Keratinocyte (primary cell): Measurements from ENCODE around the gene ABHD15.

ENCODE experiments used
- CTCF ChIP-seq, 3 experiments: IDR thresholded peaks in 1 of 3; conservative IDR thresholded peaks in 1 of 3; optimal IDR thresholded peaks in 1 of 3; 2 replicates in 2 of 3; 3 replicates in 1 of 3; pipeline versions ENCODE3 to v1.5.1; 2011; ENCODE audit warnings: low read length in 3 of 3, mild to moderate bottlenecking in 3 of 3, moderate library complexity in 2 of 3, control low read depth in 1 of 3, inconsistent platforms in 1 of 3; ENCODE audit not compliant: insufficient read depth in 2 of 3; ENCODE audit errors: extremely low read depth in 1 of 3
- EZH2 ChIP-seq: IDR thresholded peaks from one replicate; pipeline ENCODE4 v1.6.1; 2012; ENCODE audit warnings: inconsistent platforms, mild to moderate bottlenecking, low read length, moderate library complexity

- TF ChIP-seq CTCF (optimal IDR thresholded peaks at IDR 0.05 in 1 of 3, IDR thresholded peaks at IDR 0.05 in 1 of 3, conservative IDR thresholded peaks at IDR 0.05 in 1 of 3; ENCODE audit: extremely low read depth in 1 of 3, insufficient read depth in 2 of 3, low read length in 3 of 3) (no peak), EZH2 (no peak)
Observed at GRCh38 chr17:29592850-29593551, 26.2 kb upstream of the ABHD15 start, which contains the start of gene ANKRD13B.
